CD4-positive, CD25-positive, alpha-beta regulatory T cell (primary cell): Measurements from ENCODE around the gene VAMP5. TPM values are rescaled to one million over a fixed set of nuclear protein-coding genes. Genes with fewer than 3 reads are reported as not detected.
"Not testable (repeated sequence)": the region's sequence is repeated elsewhere in the genome, so short reads cannot be mapped to it uniquely, and the experiment has no call there.

ENCODE experiments used
- ATAC-seq, 2 donors: fragments of 150-1000 bp; cut with Tn5 transposase; one replicate each; pipeline ENCODE4 v1.10.0; 2021; ENCODE audit warnings: low read depth in 2 of 2, moderate number of reproducible peaks in 2 of 2, moderate library complexity in 1 of 2
- DNase-seq, 3 donors: peaks; one replicate each; pipeline versions ENCODE4 v3.0.0 to v3.0.0-alpha.2; 2012 to 2022; ENCODE audit warnings: mixed read lengths in 1 of 3
- H3K27ac ChIP-seq: one replicate; pipeline ENCODE4 v1.7.0; 2013; ENCODE audit warnings: mild to moderate bottlenecking, low read length; ENCODE audit not compliant: insufficient read depth, poor library complexity, severe bottlenecking
- H3K27me3 ChIP-seq: one replicate; pipeline ENCODE4 v1.7.0; 2013; ENCODE audit warnings: low read length; ENCODE audit not compliant: control insufficient read depth, insufficient read depth
- H3K36me3 ChIP-seq: one replicate; pipeline ENCODE4 v1.7.0; 2013; ENCODE audit warnings: mild to moderate bottlenecking, low read length, moderate library complexity; ENCODE audit not compliant: control insufficient read depth, insufficient read depth
- H3K4me1 ChIP-seq: 2 replicates; pipeline ENCODE4 v1.7.0; 2013; ENCODE audit warnings: mild to moderate bottlenecking, low read length; ENCODE audit not compliant: insufficient read depth, control insufficient read depth, poor library complexity, severe bottlenecking
- H3K4me3 ChIP-seq: one replicate; pipeline ENCODE4 v1.7.0; 2013; ENCODE audit warnings: low read depth, mild to moderate bottlenecking, low read length, moderate library complexity
- H3K9me3 ChIP-seq, 2 experiments: 1 replicate in 1 of 2; 2 replicates in 1 of 2; pipeline ENCODE4 v1.7.0; 2013; ENCODE audit warnings: low read length in 2 of 2, mild to moderate bottlenecking in 1 of 2, moderate library complexity in 1 of 2; ENCODE audit not compliant: control insufficient read depth in 2 of 2
- H3K27ac Mint-ChIP-seq, 3 donors: one replicate each; pipeline ENCODE4 v1.8.0; 2020 to 2022; ENCODE audit warnings: mild to moderate bottlenecking in 3 of 3, mixed read lengths in 3 of 3, moderate library complexity in 2 of 3
- H3K27me3 Mint-ChIP-seq: one replicate; pipeline ENCODE4 v1.8.0; 2022; ENCODE audit warnings: mild to moderate bottlenecking, mixed read lengths
- H3K36me3 Mint-ChIP-seq: one replicate; pipeline ENCODE4 v1.8.0; 2020; ENCODE audit warnings: mixed read lengths
- H3K4me1 Mint-ChIP-seq, 4 donors: one replicate each; pipeline ENCODE4 v1.8.0; 2020 to 2022; ENCODE audit warnings: mixed read lengths in 4 of 4, mild to moderate bottlenecking in 1 of 4
- H3K4me3 Mint-ChIP-seq, 4 donors: one replicate each; pipeline ENCODE4 v1.8.0; 2020 to 2022; ENCODE audit warnings: mild to moderate bottlenecking in 4 of 4, mixed read lengths in 4 of 4, moderate library complexity in 3 of 4
- H3K9me3 Mint-ChIP-seq, 7 donors: one replicate each; pipeline ENCODE4 v1.8.0; 2020 to 2022; ENCODE audit warnings: mixed read lengths in 7 of 7, mild to moderate bottlenecking in 3 of 7, moderate library complexity in 2 of 7
- polyA plus RNA-seq, 4 donors: library from polyadenylated mRNA; unstranded; fragments of 300-500 nt; fragmentation: Illumina TruSeq; gene quantifications; one replicate each; pipeline ENCODE4 v1.2.3, GENCODE V29; 2021
- total RNA-seq: library from RNA; stranded (reverse); gene quantifications from one replicate; pipeline ENCODE4 v1.2.3, GENCODE V29; 2022

The VAMP5 gene
- total and polyA plus RNA-seq, 5 donors from 2014 or later: 54.8 to 215 (median 158) TPM

DNA sequence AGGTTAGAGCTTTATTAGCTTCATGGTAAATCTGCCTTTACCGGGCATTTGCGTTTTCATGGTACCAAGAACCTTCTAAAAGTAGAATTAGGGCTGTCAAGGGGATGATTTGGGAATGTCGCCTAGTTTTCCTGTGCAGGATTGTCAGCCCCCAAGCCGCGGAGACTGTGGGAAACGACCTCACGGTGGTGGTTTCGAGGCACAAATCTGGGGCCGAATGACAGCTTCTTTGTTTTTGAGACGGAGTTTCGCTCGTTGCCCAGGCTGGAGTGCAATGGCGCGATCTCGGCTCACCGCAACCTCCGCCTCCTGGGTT, 31.1 kb downstream of the VAMP5 start:
- Histone ChIP-seq H3K27ac (peak overlapping the region; percentile 82), H3K36me3 (peaks cover 10% of the 10 kb centered on the region), H3K4me3 (no peak overlapping the region), H3K9me3 (no peaks in the 10 kb centered on the region), H3K27me3 (no peaks in the 10 kb centered on the region), H3K4me1 (peaks cover 30% of the 10 kb centered on the region)
- Mint-ChIP-seq H3K27me3 (no peaks in the 10 kb centered on the region), H3K9me3 (no peaks in the 10 kb centered on the region), H3K27ac (peak overlapping the region in 2 of 3 donors; percentile 93 to 96), H3K4me1 (peaks cover 4 to 40% (median 21%) of the 10 kb centered on the region in 4 donors), H3K36me3 (peaks cover 4% of the 10 kb centered on the region), H3K4me3 (peak overlapping the region; percentile 28 to 99 (median 98))
- DNase-seq (no peak), ATAC-seq (no peak)

DNA sequence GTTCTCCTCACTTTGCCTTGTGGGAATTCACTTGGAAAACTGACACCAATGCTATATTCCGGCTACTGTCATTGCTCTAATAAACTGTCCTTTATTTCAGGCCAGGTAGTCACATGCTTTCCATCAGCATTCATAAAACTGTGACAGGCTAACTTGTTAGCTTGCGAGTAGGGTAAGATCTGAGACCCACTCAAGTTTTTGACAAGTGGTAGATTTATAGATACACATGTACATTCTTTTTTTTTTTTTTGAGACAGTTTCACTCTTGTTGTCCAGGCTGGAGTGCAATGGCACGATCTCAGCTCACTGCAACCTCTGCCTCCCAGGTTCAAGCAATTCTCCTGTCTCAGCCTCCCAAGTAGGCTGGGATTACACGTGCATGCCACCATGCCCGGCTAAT, 33.5 kb downstream of the VAMP5 start:
- H3K27ac ChIP-seq, DNase-seq, H3K27me3 Mint-ChIP-seq, H3K9me3 ChIP-seq, ATAC-seq, H3K9me3 Mint-ChIP-seq, H3K27me3 ChIP-seq: not testable (repeated sequence)
- Histone ChIP-seq H3K36me3 (peaks cover 31% of the 10 kb centered on the region), H3K4me3 (peak overlapping the region; percentile 76), H3K4me1 (peaks cover 16% of the 10 kb centered on the region)
- H3K4me3 Mint-ChIP-seq: peak overlapping the region; percentile 96 to 100 (median 99)
- peak overlapping the region in 2 of 3 donors; percentile 73 to 93 for H3K27ac Mint-ChIP-seq
- peaks cover 4 to 34% (median 17%) of the 10 kb centered on the region in 4 donors for H3K4me1 Mint-ChIP-seq
- peaks cover 10% of the 10 kb centered on the region for H3K36me3 Mint-ChIP-seq

DNA sequence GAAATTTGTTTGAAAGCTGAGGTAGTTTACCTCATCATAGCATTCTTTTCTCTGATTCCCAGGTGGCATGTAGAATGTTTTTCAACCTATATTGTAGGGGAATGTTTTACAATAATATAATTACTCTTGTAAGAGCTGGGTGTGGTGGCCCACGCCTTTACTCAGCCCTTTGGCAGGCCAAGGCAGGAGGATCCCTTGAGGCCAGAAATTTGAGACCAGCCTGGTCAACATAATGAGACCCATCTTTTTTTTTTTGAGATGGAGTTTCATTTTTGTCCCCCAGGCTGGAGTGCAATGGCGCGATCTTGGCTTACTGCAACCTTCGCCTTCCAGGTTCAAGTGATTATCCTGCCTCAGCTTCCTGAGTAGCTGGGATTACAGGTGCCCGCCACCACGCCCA, 35.4 kb downstream of the VAMP5 start:
- Histone ChIP-seq H3K36me3 (peaks cover 44% of the 10 kb centered on the region), H3K4me1 (peaks cover 15% of the 10 kb centered on the region), H3K27me3 (no peaks in the 10 kb centered on the region), H3K27ac (no peak overlapping the region), H3K9me3 (no peaks in the 10 kb centered on the region), H3K4me3 (no peak overlapping the region)
- Mint-ChIP-seq H3K27me3 (no peaks in the 10 kb centered on the region), H3K9me3 (no peaks in the 10 kb centered on the region), H3K27ac (peak overlapping the region in 1 of 3 donors; percentile 32), H3K36me3 (peaks cover 23% of the 10 kb centered on the region), H3K4me1 (peaks cover 0 to 34% (median 18%) of the 10 kb centered on the region in 4 donors), H3K4me3 (peak overlapping the region in 1 of 4 donors; percentile 77)
- no peak for DNase-seq
- ATAC-seq: no peak

DNA sequence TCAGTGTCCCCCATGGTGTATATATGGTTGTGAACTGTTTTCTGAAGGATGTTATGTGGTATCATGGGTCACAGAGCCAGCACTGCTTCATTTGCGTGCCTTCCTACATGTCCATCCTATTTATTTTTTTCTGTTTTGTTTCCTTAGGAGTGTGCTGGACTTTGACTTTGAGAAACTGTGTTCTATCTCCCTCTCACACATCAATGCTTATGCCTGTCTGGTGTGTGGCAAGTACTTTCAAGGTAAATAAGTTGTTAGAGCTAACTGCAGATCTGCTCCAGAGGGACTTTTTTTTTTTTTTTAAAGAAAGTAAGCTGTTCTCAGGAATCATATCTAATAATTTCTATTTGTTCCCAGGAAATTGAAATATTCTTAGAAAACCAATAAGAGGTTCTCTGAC, 37.1 kb downstream of the VAMP5 start:
- H3K36me3 Mint-ChIP-seq: peaks cover 33% of the 10 kb centered on the region
- peaks cover 15% of the 10 kb centered on the region for H3K4me1 ChIP-seq
- peaks cover 0 to 27% (median 15%) of the 10 kb centered on the region in 4 donors for H3K4me1 Mint-ChIP-seq
- peak overlapping the region in 1 of 3 donors; percentile 4 for H3K27ac Mint-ChIP-seq
- no peaks in the 10 kb centered on the region for H3K9me3 Mint-ChIP-seq
- H3K36me3 ChIP-seq: peaks cover 59% of the 10 kb centered on the region
- no peak for ATAC-seq
- no peak overlapping the region for H3K4me3 ChIP-seq
- no peak for DNase-seq
- H3K9me3 ChIP-seq: no peaks in the 10 kb centered on the region
- H3K27ac ChIP-seq: no peak overlapping the region
- no peaks in the 10 kb centered on the region for H3K27me3 Mint-ChIP-seq
- no peaks in the 10 kb centered on the region for H3K27me3 ChIP-seq
- peak overlapping the region in 2 of 4 donors; percentile 12 to 38 for H3K4me3 Mint-ChIP-seq

DNA sequence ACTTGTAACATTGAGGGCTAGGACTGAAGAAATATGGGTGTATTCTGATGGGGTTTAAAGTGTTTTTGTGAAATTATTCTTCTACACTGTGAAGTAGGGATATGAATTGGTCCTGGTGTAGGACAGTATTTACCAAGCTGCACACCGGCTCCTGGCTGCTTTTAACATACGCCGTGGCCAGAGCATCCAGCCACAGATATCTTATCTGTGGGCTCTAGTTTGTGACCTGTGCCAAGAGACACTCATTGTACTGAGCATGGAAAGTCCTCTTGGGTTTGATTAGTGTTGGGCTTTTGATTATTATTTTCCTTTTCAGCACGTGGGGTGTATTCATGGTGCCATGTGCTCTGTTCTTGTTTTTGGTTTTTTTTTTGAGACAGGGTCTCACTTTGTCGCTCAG, 39.8 kb downstream of the VAMP5 start:
- Mint-ChIP-seq H3K27me3 (no peaks in the 10 kb centered on the region), H3K27ac (no peak overlapping the region), H3K36me3 (peaks cover 41% of the 10 kb centered on the region), H3K4me1 (peaks cover 0 to 21% (median 12%) of the 10 kb centered on the region in 4 donors), H3K9me3 (no peaks in the 10 kb centered on the region), H3K4me3 (no peak overlapping the region)
- DNase-seq (no peak), ATAC-seq (no peak)
- peaks cover 80% of the 10 kb centered on the region for H3K36me3 ChIP-seq
- no peaks in the 10 kb centered on the region for H3K27me3 ChIP-seq
- H3K27ac ChIP-seq: no peak overlapping the region
- H3K4me1 ChIP-seq: no peaks in the 10 kb centered on the region
- no peaks in the 10 kb centered on the region for H3K9me3 ChIP-seq
- no peak overlapping the region for H3K4me3 ChIP-seq

DNA sequence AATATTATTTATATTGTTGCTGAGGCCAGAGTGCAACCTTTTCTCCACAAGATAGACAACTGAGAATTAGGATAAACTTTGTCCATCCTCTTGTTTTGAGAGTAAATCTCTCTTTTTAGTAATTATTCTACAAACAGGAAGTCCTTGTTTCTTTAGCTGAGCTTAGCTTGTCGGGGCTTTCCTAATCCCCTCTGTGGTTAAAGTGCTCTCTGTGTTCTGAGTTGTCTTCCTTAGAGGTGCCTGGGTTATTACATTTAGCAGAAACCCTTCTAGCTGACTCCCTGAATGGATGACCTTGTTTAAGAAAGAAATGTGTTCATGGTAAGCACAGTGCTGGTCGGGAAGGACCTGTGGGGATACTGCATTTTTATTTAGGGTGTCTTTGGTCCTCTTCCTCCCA, 44.4 kb downstream of the VAMP5 start:
- no peaks in the 10 kb centered on the region for H3K9me3 Mint-ChIP-seq
- Histone ChIP-seq H3K36me3 (peaks cover 83% of the 10 kb centered on the region), H3K27ac (peak overlapping the region; percentile 23), H3K4me1 (no peaks in the 10 kb centered on the region), H3K9me3 (no peaks in the 10 kb centered on the region), H3K27me3 (no peaks in the 10 kb centered on the region), H3K4me3 (no peak overlapping the region)
- peaks cover 47% of the 10 kb centered on the region for H3K36me3 Mint-ChIP-seq
- H3K4me3 Mint-ChIP-seq: no peak overlapping the region
- ATAC-seq (no peak), DNase-seq (peak in 1 of 3 donors; percentile 36)
- H3K27me3 Mint-ChIP-seq: no peaks in the 10 kb centered on the region
- peak overlapping the region in 2 of 3 donors; percentile 26 to 42 for H3K27ac Mint-ChIP-seq
- H3K4me1 Mint-ChIP-seq: peaks cover 0 to 19% (median 12%) of the 10 kb centered on the region in 4 donors

DNA sequence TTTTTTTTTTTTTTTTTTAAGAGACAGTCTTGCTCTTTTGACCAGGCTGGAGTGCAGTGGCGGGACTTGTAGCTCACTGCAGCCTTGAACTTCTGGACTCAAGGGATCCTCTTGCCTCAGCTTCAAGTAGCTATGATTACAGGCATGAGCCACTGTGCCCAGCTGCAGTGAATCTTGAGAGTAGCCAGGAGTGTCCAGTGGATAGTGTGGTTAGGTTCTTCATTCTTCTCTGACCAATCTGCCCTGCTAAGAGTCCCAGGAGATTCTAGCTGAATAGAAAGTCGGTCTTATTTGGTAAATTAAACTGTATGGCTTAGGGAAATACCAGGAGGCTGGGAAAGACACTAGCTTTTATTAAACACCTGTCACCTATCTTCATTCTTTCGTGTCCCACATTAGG, 47.1 kb downstream of the VAMP5 start:
- no peak overlapping the region for H3K4me3 Mint-ChIP-seq
- H3K27ac Mint-ChIP-seq: no peak overlapping the region
- H3K36me3 ChIP-seq: peaks cover 82% of the 10 kb centered on the region
- H3K4me1 ChIP-seq: no peaks in the 10 kb centered on the region
- H3K9me3 ChIP-seq: no peaks in the 10 kb centered on the region
- H3K9me3 Mint-ChIP-seq: no peaks in the 10 kb centered on the region
- DNase-seq: no peak
- no peaks in the 10 kb centered on the region for H3K27me3 Mint-ChIP-seq
- H3K4me1 Mint-ChIP-seq: peaks cover 0 to 29% (median 22%) of the 10 kb centered on the region in 4 donors
- ATAC-seq: no peak
- no peak overlapping the region for H3K4me3 ChIP-seq
- peaks cover 46% of the 10 kb centered on the region for H3K36me3 Mint-ChIP-seq
- no peaks in the 10 kb centered on the region for H3K27me3 ChIP-seq
- H3K27ac ChIP-seq: no peak overlapping the region

DNA sequence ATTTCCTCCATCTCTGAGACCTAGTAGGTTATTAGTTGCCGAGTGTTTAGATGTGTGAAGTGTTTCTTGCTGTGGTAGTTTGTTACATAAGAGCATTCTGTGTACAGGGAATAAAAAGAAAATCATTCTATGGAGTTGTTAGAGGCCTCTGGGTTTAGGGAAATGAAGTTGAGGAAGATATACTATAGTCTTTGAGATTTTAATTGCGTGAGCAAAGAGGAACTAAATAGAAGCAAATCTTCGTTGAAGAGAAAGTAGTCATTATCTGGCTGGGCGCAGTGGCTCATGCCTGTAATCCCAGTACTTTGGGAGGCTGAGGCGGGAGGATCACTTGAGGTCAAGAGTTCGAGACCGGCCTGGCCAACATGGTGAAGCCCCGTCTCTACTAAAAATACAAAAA, 50.8 kb downstream of the VAMP5 start:
- peaks cover 0 to 35% (median 20%) of the 10 kb centered on the region in 4 donors for H3K4me1 Mint-ChIP-seq
- no peak for ATAC-seq
- H3K4me3 Mint-ChIP-seq: no peak overlapping the region
- no peaks in the 10 kb centered on the region for H3K9me3 Mint-ChIP-seq
- no peaks in the 10 kb centered on the region for H3K27me3 Mint-ChIP-seq
- no peaks in the 10 kb centered on the region for H3K9me3 ChIP-seq
- H3K4me1 ChIP-seq: no peaks in the 10 kb centered on the region
- peak overlapping the region; percentile 9 to 39 (median 18) for H3K27ac Mint-ChIP-seq
- peaks cover 86% of the 10 kb centered on the region for H3K36me3 ChIP-seq
- DNase-seq: no peak
- H3K4me3 ChIP-seq: no peak overlapping the region
- peaks cover 51% of the 10 kb centered on the region for H3K36me3 Mint-ChIP-seq
- H3K27ac ChIP-seq: no peak overlapping the region
- no peaks in the 10 kb centered on the region for H3K27me3 ChIP-seq
